NCI-H2081 treated with DMSO at 0.1 percent for 48 hours (cell line): Measurements from ENCODE around the gene RNF223.
"Not testable (repeated sequence)": the region's sequence is repeated elsewhere in the genome, so short reads cannot be mapped to it uniquely, and the experiment has no call there.

Experiments used
- DNase-seq: peaks from one replicate; lab custom pipeline; 2025; lab: John Stamatoyannopoulos, UW

Gene RNF223

GRCh38 chr1:1060281-1061000 lies 13.7 kb downstream of the RNF223 start:
- DNase-seq, result no peak

- DNase-seq, result peak; percentile 5
Observed at GRCh38 chr1:1059494-1060280, 14.4 kb downstream of the RNF223 start.

GRCh38 chr1:1058921-1059493 lies 15.1 kb downstream of the RNF223 start:
- no peak for DNase-seq

- no peak for DNase-seq
Observed at GRCh38 chr1:1058088-1058905, 15.8 kb downstream of the RNF223 start.

- DNase-seq, result not testable (repeated sequence)
Observed at GRCh38 chr1:1057769-1058087, 16.4 kb downstream of the RNF223 start.

- DNase-seq, result no peak
Observed at GRCh38 chr1:1055841-1056736, 18.0 kb downstream of the RNF223 start.

- DNase-seq, result no peak
Observed at GRCh38 chr1:1054971-1055370, 19.1 kb downstream of the RNF223 start.

GRCh38 chr1:1054099-1054700 lies 19.9 kb downstream of the RNF223 start:
- no peak for DNase-seq

GRCh38 chr1:1053682-1054081 lies 20.4 kb downstream of the RNF223 start:
- DNase-seq, result no peak

GRCh38 chr1:1053022-1053421 lies 21.1 kb downstream of the RNF223 start:
- DNase-seq, result no peak

- DNase-seq, result no peak
Observed at GRCh38 chr1:1052003-1052840, 21.9 kb downstream of the RNF223 start.

GRCh38 chr1:1051127-1051810 lies 22.8 kb downstream of the RNF223 start:
- no peak for DNase-seq

- no peak for DNase-seq
Observed at GRCh38 chr1:1050577-1051052, 23.5 kb downstream of the RNF223 start.

- no peak for DNase-seq
Observed at GRCh38 chr1:1049318-1050165, 24.6 kb downstream of the RNF223 start.

GRCh38 chr1:1048765-1049164 lies 25.3 kb downstream of the RNF223 start:
- DNase-seq, result no peak

- no peak for DNase-seq
Observed at GRCh38 chr1:1047963-1048362, 26.1 kb downstream of the RNF223 start.

- no peak for DNase-seq
Observed at GRCh38 chr1:1047407-1047806, 26.7 kb downstream of the RNF223 start.

GRCh38 chr1:1046767-1047166 lies 27.3 kb downstream of the RNF223 start:
- DNase-seq, result no peak
